ENCODE measurements around the gene ZNF511.

GRCh38 chr10:133359554-133359971 is 50.8 kb downstream of the ZNF511 start:
- TF ChIP-seq CTCF (IDR thresholded peaks at IDR 0.05) (no peak), EZH2 (IDR thresholded peaks at IDR 0.05; ENCODE audit: borderline replicate concordance, insufficient read depth, low read depth, low read length, poor library complexity, severe bottlenecking) (no peak)
